GM12878 (cell line): Measurements from ENCODE around the gene NCAM2. TPM values are rescaled to one million over a fixed set of nuclear protein-coding genes. Genes with fewer than 3 reads are reported as not detected.

ENCODE experiments used
- ATAC-seq: fragments of 200-7000 bp; cut with Tn5 transposase; 3 replicates; pipeline ENCODE4 v1.9.1; 2020; ENCODE audit warnings: mild to moderate bottlenecking, moderate library complexity
- BruUV-seq: library from RNA; stranded (reverse); fragments of 400-500 nt; replicated peaks from 2 replicates; lab custom pipeline; 2021; lab: Mats Ljungman, UMichigan
- CTCF ChIA-PET: fragments of 300-600 bp; sonication (Branson Sonifier 250); formaldehyde crosslinking; extraction: SDS; loops from one replicate; lab custom pipeline; 2021; ENCODE audit warnings: inconsistent platforms; lab: Yijun Ruan, JAX
- POLR2A ChIA-PET: fragments of 350-600 bp; formaldehyde crosslinking; extraction: SDS; loops from one replicate; lab custom pipeline; 2021; ENCODE audit warnings: inconsistent platforms; lab: Charles Lee
- RAD21 ChIA-PET: fragments of 300-600 bp; sonication (Branson Sonifier 250); formaldehyde crosslinking; loops from one replicate; lab custom pipeline; 2023; ENCODE audit warnings: antibody characterized with exemption; ENCODE audit not compliant: unreplicated experiment; lab: Charles Lee
- SMC1A ChIA-PET: fragments of 300-600 bp; sonication (Branson Sonifier 250); formaldehyde crosslinking; loops from one replicate; lab custom pipeline; 2023; ENCODE audit not compliant: unreplicated experiment, uncharacterized antibody; lab: Charles Lee
- DNase-seq: peaks from one replicate; pipeline ENCODE4 v3.0.0-alpha.2; 2011; ENCODE audit warnings: low read depth, low spot score
- FAIRE-seq: peaks from 3 replicates; lab custom pipeline; 2011; peaks lifted over from hg19 to GRCh38; lab: Jason Lieb, UNC
- H2AFZ ChIP-seq: 2 replicates; pipeline ENCODE4 v1.6.0; 2011; ENCODE audit warnings: low read depth, low read length, control low read depth; ENCODE audit not compliant: control insufficient read depth
- H3K27ac ChIP-seq: 2 replicates; pipeline ENCODE4 v1.5.1; 2011; ENCODE audit warnings: control low read depth; ENCODE audit not compliant: control insufficient read depth, insufficient read depth
- H3K27me3 ChIP-seq, 2 experiments: replicated peaks in 1 of 2; 2 replicates each; pipeline versions ENCODE4 v1.6.0 to v1.6.1; 2011; ENCODE audit warnings: low read length in 1 of 2; ENCODE audit not compliant: control insufficient read depth in 2 of 2, insufficient read depth in 2 of 2
- H3K36me3 ChIP-seq, 2 experiments: 2 replicates each; pipeline ENCODE4 v1.5.1; 2011; ENCODE audit warnings: low read length in 1 of 2; ENCODE audit not compliant: control insufficient read depth in 2 of 2, insufficient read depth in 2 of 2
- H3K4me1 ChIP-seq: 2 replicates; pipeline ENCODE4 v1.6.1; 2011; ENCODE audit warnings: mild to moderate bottlenecking, low read length, moderate library complexity, mixed read lengths; ENCODE audit not compliant: control insufficient read depth, insufficient read depth
- H3K4me2 ChIP-seq: 2 replicates; pipeline ENCODE4 v1.6.0; 2011; ENCODE audit warnings: control low read depth; ENCODE audit not compliant: control insufficient read depth, insufficient read depth
- H3K4me3 ChIP-seq: fragments of 200-600 bp; sonication (generic); 2 replicates; pipeline ENCODE4 v1.5.1; 2016
- H3K79me2 ChIP-seq: 2 replicates; pipeline ENCODE4 v1.6.0; 2011; ENCODE audit warnings: low read length; ENCODE audit not compliant: control insufficient read depth, insufficient read depth
- H3K9ac ChIP-seq: 2 replicates; pipeline ENCODE4 v1.8.0; 2011; ENCODE audit warnings: low read length, control low read depth, mixed read lengths; ENCODE audit not compliant: control insufficient read depth, insufficient read depth
- H3K9me3 ChIP-seq: replicated peaks from 3 replicates; pipeline ENCODE4 v1.5.1; 2011; ENCODE audit warnings: mild to moderate bottlenecking, low read length; ENCODE audit not compliant: control insufficient read depth, insufficient read depth
- H4K20me1 ChIP-seq: 2 replicates; pipeline ENCODE4 v1.6.0; 2011; ENCODE audit not compliant: control insufficient read depth, insufficient read depth
- BACH1 ChIP-seq: fragments of 450-650 bp; IDR thresholded peaks from 2 replicates; pipeline ENCODE4 v1.6.1; 2017; ENCODE audit warnings: mild to moderate bottlenecking, borderline replicate concordance
- EP300 ChIP-seq, 2 experiments: fragments of 150-350 bp in 1 of 2; IDR thresholded peaks; 2 replicates each; pipeline ENCODE4 v1.6.1; 2011 to 2012; ENCODE audit warnings: low read depth in 2 of 2, low read length in 2 of 2, borderline replicate concordance in 1 of 2, improper control_type of control experiment in 1 of 2, inconsistent platforms in 1 of 2; ENCODE audit not compliant: control insufficient read depth in 1 of 2
- ETV6 ChIP-seq, 2 experiments: fragments of 450-650 bp in 1 of 2; IDR thresholded peaks in 1 of 2; conservative IDR thresholded peaks in 1 of 2; 2 replicates each; pipeline ENCODE4 v1.6.1; 2014; ENCODE audit warnings: antibody characterized with exemption in 1 of 2, borderline replicate concordance in 1 of 2, low read depth in 1 of 2, mild to moderate bottlenecking in 1 of 2, moderate library complexity in 1 of 2
- LARP7 ChIP-seq: fragments of 450-650 bp; IDR thresholded peaks from 2 replicates; pipeline ENCODE4 v1.6.1; 2017; ENCODE audit warnings: mild to moderate bottlenecking
- NFYA ChIP-seq: IDR thresholded peaks from 2 replicates; pipeline ENCODE4 v1.6.1; 2011; ENCODE audit warnings: low read depth, mild to moderate bottlenecking, low read length, improper control_type of control experiment, borderline replicate concordance
- NFYB ChIP-seq: IDR thresholded peaks from 2 replicates; pipeline ENCODE4 v1.6.1; 2011; ENCODE audit warnings: low read depth, mild to moderate bottlenecking, low read length, improper control_type of control experiment, moderate library complexity; ENCODE audit not compliant: insufficient read depth
- NR2F1 ChIP-seq: fragments of 450-650 bp; conservative IDR thresholded peaks from 2 replicates; pipeline ENCODE4 v1.6.1; 2017; ENCODE audit warnings: mild to moderate bottlenecking
- PAX5 ChIP-seq: IDR thresholded peaks from 2 replicates; pipeline ENCODE4 v1.6.1; 2011; ENCODE audit warnings: low read depth, low read length, borderline replicate concordance
- PKNOX1 ChIP-seq: fragments of 450-650 bp; IDR thresholded peaks from 2 replicates; pipeline ENCODE4 v1.6.1; 2016; ENCODE audit warnings: mild to moderate bottlenecking
- POLR2A ChIP-seq: IDR thresholded peaks from 2 replicates; pipeline ENCODE4 v1.6.1; 2011; ENCODE audit warnings: low read depth, mild to moderate bottlenecking, low read length
- RB1 ChIP-seq: fragments of 450-650 bp; formaldehyde crosslinking; IDR thresholded peaks from 2 replicates; pipeline ENCODE4 v1.6.1; 2017; ENCODE audit warnings: mild to moderate bottlenecking, borderline replicate concordance
- SUZ12 ChIP-seq: fragments of 200-600 bp; sonication (generic); IDR thresholded peaks from one replicate; pipeline ENCODE4 v1.6.1; 2018; ENCODE audit warnings: antibody characterized with exemption, mild to moderate bottlenecking; ENCODE audit not compliant: unreplicated experiment
- TBL1XR1 ChIP-seq: IDR thresholded peaks from 2 replicates; pipeline ENCODE4 v1.6.1; 2012; ENCODE audit warnings: low read depth, low read length, improper control_type of control experiment
- ZNF217 ChIP-seq: fragments of 450-650 bp; IDR thresholded peaks from 2 replicates; pipeline ENCODE4 v1.6.1; 2017; ENCODE audit warnings: antibody characterized with exemption, mild to moderate bottlenecking
- WGBS: methylation state at CpG from one replicate; pipeline ENCODE4 v1.1.6; 2016; ENCODE audit warnings: low lambda C conversion rate; ENCODE audit not compliant: insufficient replicate concordance, insufficient coverage; ENCODE audit errors: missing lambda C conversion rate; 5-methylcytosine and 5-hydroxymethylcytosine counted together
- in situ Hi-C: fragments of 300-500 bp; cut with MboI; formaldehyde crosslinking; loops from 9 replicates; pipeline ENCODE4 v1.14.3; 2018; ENCODE audit warnings: mixed read lengths
- intact Hi-C: fragments of 100-400 bp; cut with micrococcal nuclease; formaldehyde crosslinking; loops from one replicate; pipeline ENCODE4 v1.14.2; 2022; ENCODE audit not compliant: unreplicated experiment
- polyA plus RNA-seq, 11 experiments: library from polyadenylated mRNA; depleted of rRNA in 4 of 11; unstranded in 6 of 11; stranded (reverse) in 5 of 11; fragments of >200 nt; fragmentation: Nextera tagmentation in 4 of 11; fragmentation: Illumina TruSeq in 1 of 11; extraction: Ambion mirVana in 4 of 11; extraction: Trizol in 1 of 11; gene quantifications; 1 replicate in 1 of 11; 2 replicates in 10 of 11; pipeline versions ENCODE4 v1.2.1 to v1.2.3, GENCODE V29; 2011 to 2016; ENCODE audit warnings: inconsistent platforms in 2 of 11, missing spikeins in 2 of 11, low read depth in 1 of 11
- total RNA-seq, 4 experiments: library from RNA; depleted of rRNA in 3 of 4; stranded (reverse); fragments of >200 nt in 3 of 4; fragmentation: Illumina TruSeq in 1 of 4; extraction: Trizol in 1 of 4; gene quantifications; 2 replicates each; pipeline versions ENCODE4 v1.2.1 to v1.2.3, GENCODE V29; 2013 to 2021
- TF ChIP-seq, protein P1 (sequence below): fragments of 450-650 bp; IDR thresholded peaks from 2 replicates; pipeline ENCODE4 v1.6.1; 2018; ENCODE audit warnings: mild to moderate bottlenecking, low read depth, moderate library complexity; ENCODE audit not compliant: partially characterized antibody
- TF ChIP-seq, protein P2 (sequence below): IDR thresholded peaks from 2 replicates; pipeline ENCODE4 v1.6.1; 2011; ENCODE audit warnings: borderline replicate concordance, low read depth, mild to moderate bottlenecking, moderate library complexity, low read length; ENCODE audit not compliant: insufficient read depth, poor library complexity, severe bottlenecking
- TF ChIP-seq, protein P3 (sequence below): IDR thresholded peaks from 2 replicates; pipeline ENCODE4 v1.6.1; 2011; ENCODE audit warnings: borderline replicate concordance, low read depth, mild to moderate bottlenecking, moderate library complexity, mixed read lengths, low read length; ENCODE audit not compliant: insufficient read depth; ENCODE audit errors: extremely low read length

Gene NCAM2
- total and polyA plus RNA-seq, 10 of the 15 experiments (the other 5 are each of a cell fraction or from before 2014, with no cell fraction given), result 0.23 to 0.27 TPM; not detected in 8

- Histone ChIP-seq H3K9ac (no peak overlapping the region), H3K36me3 (no peaks in the 10 kb centered on the region), H3K4me1 (no peaks in the 10 kb centered on the region), H4K20me1 (no peaks in the 10 kb centered on the region), H3K27me3 (no peaks in the 10 kb centered on the region), H3K9me3 (no peaks in the 10 kb centered on the region), H3K4me3 (no peak overlapping the region), H3K4me2 (no peak overlapping the region), H3K27ac (no peak overlapping the region), H2AFZ (no peak overlapping the region), H3K79me2 (no peaks in the 10 kb centered on the region)
- intact Hi-C loops, result no loop called here
- POLR2A ChIA-PET, result no interaction called here
- CTCF ChIA-PET, result no interaction called here
- DNase-seq (no peak), FAIRE-seq (no peak), ATAC-seq (no peak)
- WGBS, result 32% methylated on average over 10 of the region's 10 CpGs
- SMC1A ChIA-PET, result no interaction called here
- RAD21 ChIA-PET, result no interaction called here
- TF ChIP-seq ETV6 (conservative IDR thresholded peaks at IDR 0.05 in 1 of 2, IDR thresholded peaks at IDR 0.05 in 1 of 2; ENCODE audit: borderline replicate concordance in 1 of 2, low read depth in 1 of 2) (no peak), PAX5 (no peak), NFYA (no peak), POLR2A (no peak), SUZ12 (no peak), LARP7 (no peak), NR2F1 (no peak), TBL1XR1 (no peak), PKNOX1 (no peak), NFYB (no peak), BACH1 (no peak), EP300 (IDR thresholded peaks at IDR 0.05; ENCODE audit: borderline replicate concordance in 1 of 2, control insufficient read depth in 1 of 2, low read depth in 2 of 2, low read length in 2 of 2) (no peak), ZNF217 (no peak), RB1 (no peak)
- TF ChIP-seq, protein P1, sequence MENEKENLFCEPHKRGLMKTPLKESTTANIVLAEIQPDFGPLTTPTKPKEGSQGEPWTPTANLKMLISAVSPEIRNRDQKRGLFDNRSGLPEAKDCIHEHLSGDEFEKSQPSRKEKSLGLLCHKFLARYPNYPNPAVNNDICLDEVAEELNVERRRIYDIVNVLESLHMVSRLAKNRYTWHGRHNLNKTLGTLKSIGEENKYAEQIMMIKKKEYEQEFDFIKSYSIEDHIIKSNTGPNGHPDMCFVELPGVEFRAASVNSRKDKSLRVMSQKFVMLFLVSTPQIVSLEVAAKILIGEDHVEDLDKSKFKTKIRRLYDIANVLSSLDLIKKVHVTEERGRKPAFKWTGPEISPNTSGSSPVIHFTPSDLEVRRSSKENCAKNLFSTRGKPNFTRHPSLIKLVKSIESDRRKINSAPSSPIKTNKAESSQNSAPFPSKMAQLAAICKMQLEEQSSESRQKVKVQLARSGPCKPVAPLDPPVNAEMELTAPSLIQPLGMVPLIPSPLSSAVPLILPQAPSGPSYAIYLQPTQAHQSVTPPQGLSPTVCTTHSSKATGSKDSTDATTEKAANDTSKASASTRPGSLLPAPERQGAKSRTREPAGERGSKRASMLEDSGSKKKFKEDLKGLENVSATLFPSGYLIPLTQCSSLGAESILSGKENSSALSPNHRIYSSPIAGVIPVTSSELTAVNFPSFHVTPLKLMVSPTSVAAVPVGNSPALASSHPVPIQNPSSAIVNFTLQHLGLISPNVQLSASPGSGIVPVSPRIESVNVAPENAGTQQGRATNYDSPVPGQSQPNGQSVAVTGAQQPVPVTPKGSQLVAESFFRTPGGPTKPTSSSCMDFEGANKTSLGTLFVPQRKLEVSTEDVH, result no peak
- TF ChIP-seq, protein P2, sequence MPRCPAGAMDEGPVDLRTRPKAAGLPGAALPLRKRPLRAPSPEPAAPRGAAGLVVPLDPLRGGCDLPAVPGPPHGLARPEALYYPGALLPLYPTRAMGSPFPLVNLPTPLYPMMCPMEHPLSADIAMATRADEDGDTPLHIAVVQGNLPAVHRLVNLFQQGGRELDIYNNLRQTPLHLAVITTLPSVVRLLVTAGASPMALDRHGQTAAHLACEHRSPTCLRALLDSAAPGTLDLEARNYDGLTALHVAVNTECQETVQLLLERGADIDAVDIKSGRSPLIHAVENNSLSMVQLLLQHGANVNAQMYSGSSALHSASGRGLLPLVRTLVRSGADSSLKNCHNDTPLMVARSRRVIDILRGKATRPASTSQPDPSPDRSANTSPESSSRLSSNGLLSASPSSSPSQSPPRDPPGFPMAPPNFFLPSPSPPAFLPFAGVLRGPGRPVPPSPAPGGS, result no peak
- TF ChIP-seq, protein P3, sequence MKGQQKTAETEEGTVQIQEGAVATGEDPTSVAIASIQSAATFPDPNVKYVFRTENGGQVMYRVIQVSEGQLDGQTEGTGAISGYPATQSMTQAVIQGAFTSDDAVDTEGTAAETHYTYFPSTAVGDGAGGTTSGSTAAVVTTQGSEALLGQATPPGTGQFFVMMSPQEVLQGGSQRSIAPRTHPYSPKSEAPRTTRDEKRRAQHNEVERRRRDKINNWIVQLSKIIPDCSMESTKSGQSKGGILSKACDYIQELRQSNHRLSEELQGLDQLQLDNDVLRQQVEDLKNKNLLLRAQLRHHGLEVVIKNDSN, result no peak
- in situ Hi-C loops, result no loop called here
- BruUV-seq, result no TSS peak
These were observed 240.6 kb downstream of the NCAM2 start for GRCh38 chr21:21238629-21239400.
